Lower lobe of right lung (tissue), 2 donors: ENCODE results near the gene PCDHGB1. TPM values are rescaled to one million over a fixed set of nuclear protein-coding genes. Genes with fewer than 3 reads are reported as not detected.
A peak's percentile ranks its signal among the peaks of the same experiment; 100 is the strongest.

ENCODE experiments used
- ATAC-seq, 2 donors: fragments of 200-7000 bp; cut with Tn5 transposase; one replicate each; pipeline ENCODE4 v1.9.1; 2020 to 2022; ENCODE audit warnings: mild to moderate bottlenecking in 2 of 2, moderate library complexity in 2 of 2
- DNase-seq: peaks from one replicate; pipeline ENCODE4 v3.0.0-alpha.2; 2020
- H3K27ac ChIP-seq: fragments of 200-600 bp; one replicate; pipeline ENCODE4 v1.8.0; 2022
- H3K27me3 ChIP-seq: fragments of 200-600 bp; one replicate; pipeline ENCODE4 v1.8.0; 2022; ENCODE audit warnings: low read depth
- H3K36me3 ChIP-seq: fragments of 200-600 bp; one replicate; pipeline ENCODE4 v1.8.0; 2022; ENCODE audit warnings: mild to moderate bottlenecking
- H3K4me1 ChIP-seq: fragments of 200-600 bp; one replicate; pipeline ENCODE4 v1.8.0; 2022
- H3K4me3 ChIP-seq: fragments of 200-600 bp; one replicate; pipeline ENCODE4 v1.8.0; 2022; ENCODE audit warnings: mild to moderate bottlenecking
- H3K9me3 ChIP-seq: fragments of 200-600 bp; one replicate; pipeline ENCODE4 v1.8.0; 2022
- CTCF ChIP-seq: fragments of 200-600 bp; IDR thresholded peaks from one replicate; pipeline ENCODE4 v1.8.0; 2022; ENCODE audit warnings: antibody characterized with exemption, mild to moderate bottlenecking
- intact Hi-C: fragments of 100-400 bp; cut with DNase I; formaldehyde crosslinking; loops from one replicate; pipeline ENCODE4 v1.11.0; 2022
- total RNA-seq: library from RNA; stranded (reverse); fragmentation: NEBNext Ultra II Directional; extraction: Animal tissue kit (Norgen Biotek cat#: 25700); gene quantifications from one replicate; pipeline ENCODE4 v1.2.1, GENCODE V29; 2021
- donor health status: DM: no; HTN: yes; CAD: no; lungs with severe emphysema.

PCDHGB1 gene
- total RNA-seq, 1 donor from 2014 or later: 1.8 TPM

GRCh38 chr5:141319699-141320098 lies 30.2 kb upstream of the PCDHGB1 start:
- Histone ChIP-seq H3K9me3 (peaks cover 73% of the 10 kb centered on the region), H3K27ac (no peak overlapping the region), H3K4me1 (no peaks in the 10 kb centered on the region), H3K36me3 (no peaks in the 10 kb centered on the region), H3K27me3 (no peaks in the 10 kb centered on the region), H3K4me3 (peak overlapping the region; percentile 82)
- ATAC-seq (no peak), DNase-seq (no peak)
- no peak for TF ChIP-seq CTCF
- intact Hi-C loops: no loop called here

GRCh38 chr5:141320225-141321169 lies 29.4 kb upstream of the PCDHGB1 start, which contains the start of gene TAF7:
Gene TAF7 (minus strand): TSS chr5:141320784. CDS start chr5:141320044, 740 bp downstream.
- intact Hi-C loops: no loop called here
- ATAC-seq (peak; percentile 99 to 100), DNase-seq (peak; percentile 94)
- Histone ChIP-seq H3K9me3 (peaks cover 69% of the 10 kb centered on the region), H3K27ac (peak within 1 kb of the TSS; percentile 98), H3K27me3 (no peaks in the 10 kb centered on the region), H3K4me3 (peak within 1 kb of the TSS; percentile 82), H3K36me3 (no peaks in the 10 kb centered on the region), H3K4me1 (no peaks in the 10 kb centered on the region)
- TF ChIP-seq CTCF: peak; percentile 83

- intact Hi-C loops: no loop called here
- peaks cover 52% of the 10 kb centered on the region for H3K9me3 ChIP-seq
Observed at GRCh38 chr5:141322261-141322660, 27.6 kb upstream of the PCDHGB1 start.

GRCh38 chr5:141326088-141326854 lies 23.6 kb upstream of the PCDHGB1 start:
- peak; percentile 70 to 91 for ATAC-seq
- Histone ChIP-seq H3K4me1 (no peaks in the 10 kb centered on the region), H3K27me3 (peaks cover 8% of the 10 kb centered on the region), H3K9me3 (peaks cover 38% of the 10 kb centered on the region), H3K27ac (peak overlapping the region; percentile 46), H3K36me3 (no peaks in the 10 kb centered on the region), H3K4me3 (peak overlapping the region; percentile 41)
- TF ChIP-seq CTCF: peak; percentile 44
- peak; percentile 62 for DNase-seq
- intact Hi-C loops: no loop called here

More at GRCh38 chr5:141322261-141322660, 27.6 kb upstream of the PCDHGB1 start:
- no peaks in the 10 kb centered on the region for H3K36me3 ChIP-seq
- H3K4me3 ChIP-seq: no peak overlapping the region
- H3K27me3 ChIP-seq: peaks cover 5% of the 10 kb centered on the region
- ATAC-seq (no peak), DNase-seq (no peak)
- TF ChIP-seq CTCF: no peak
- no peaks in the 10 kb centered on the region for H3K4me1 ChIP-seq
- H3K27ac ChIP-seq: no peak overlapping the region

- Histone ChIP-seq H3K4me1 (no peaks in the 10 kb centered on the region), H3K27me3 (peaks cover 15% of the 10 kb centered on the region), H3K27ac (no peak overlapping the region), H3K36me3 (no peaks in the 10 kb centered on the region), H3K4me3 (no peak overlapping the region), H3K9me3 (peaks cover 21% of the 10 kb centered on the region)
- DNase-seq: no peak
- no peak for ATAC-seq
- no peak for TF ChIP-seq CTCF
- intact Hi-C loops: no loop called here
Observed at GRCh38 chr5:141328231-141328630, 21.7 kb upstream of the PCDHGB1 start.
